ENCODE results near the gene SPAG16. TPM values are rescaled to one million over a fixed set of nuclear protein-coding genes. Genes with fewer than 3 reads are reported as not detected.

Gene SPAG16
- total RNA-seq, 1 experiment from 2014 or later = 17.3 TPM

- H3K27ac Mint-ChIP-seq = no peak overlapping the region; a peak in 1 of 7 replicates
- WGBS (ENCODE audit: extremely low coverage, insufficient read length, low lambda C conversion rate) = no CpG with 5 or more reads among the region's 3 CpGs
- H2BK5ac ChIP-seq (ENCODE audit: insufficient read length, low read length) = no peak overlapping the region
These were observed 855.5 kb downstream of the SPAG16 start for GRCh38 chr2:214139630-214140284.

More at GRCh38 chr2:214139630-214140284, 855.5 kb downstream of the SPAG16 start:
- no peak overlapping the region for H3K9ac ChIP-seq (ENCODE audit: extremely low read depth, insufficient read length, low read length)
- no peak overlapping the region for H4K91ac ChIP-seq (ENCODE audit: insufficient read length, low read depth, low read length)
- H3K4me3 Mint-ChIP-seq = no peak overlapping the region
- H2BK20ac ChIP-seq (ENCODE audit: low read depth, low read length, poor library complexity, severe bottlenecking) = no peak overlapping the region
- no peak overlapping the region for H2BK12ac ChIP-seq (ENCODE audit: insufficient read length, low read depth, low read length)
- H3K27me3 ChIP-seq (ENCODE audit: insufficient read depth, low read length) = no peaks in the 10 kb centered on the region
- TF ChIP-seq, protein P1, sequence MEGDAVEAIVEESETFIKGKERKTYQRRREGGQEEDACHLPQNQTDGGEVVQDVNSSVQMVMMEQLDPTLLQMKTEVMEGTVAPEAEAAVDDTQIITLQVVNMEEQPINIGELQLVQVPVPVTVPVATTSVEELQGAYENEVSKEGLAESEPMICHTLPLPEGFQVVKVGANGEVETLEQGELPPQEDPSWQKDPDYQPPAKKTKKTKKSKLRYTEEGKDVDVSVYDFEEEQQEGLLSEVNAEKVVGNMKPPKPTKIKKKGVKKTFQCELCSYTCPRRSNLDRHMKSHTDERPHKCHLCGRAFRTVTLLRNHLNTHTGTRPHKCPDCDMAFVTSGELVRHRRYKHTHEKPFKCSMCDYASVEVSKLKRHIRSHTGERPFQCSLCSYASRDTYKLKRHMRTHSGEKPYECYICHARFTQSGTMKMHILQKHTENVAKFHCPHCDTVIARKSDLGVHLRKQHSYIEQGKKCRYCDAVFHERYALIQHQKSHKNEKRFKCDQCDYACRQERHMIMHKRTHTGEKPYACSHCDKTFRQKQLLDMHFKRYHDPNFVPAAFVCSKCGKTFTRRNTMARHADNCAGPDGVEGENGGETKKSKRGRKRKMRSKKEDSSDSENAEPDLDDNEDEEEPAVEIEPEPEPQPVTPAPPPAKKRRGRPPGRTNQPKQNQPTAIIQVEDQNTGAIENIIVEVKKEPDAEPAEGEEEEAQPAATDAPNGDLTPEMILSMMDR (conservative IDR thresholded peaks at IDR 0.05) = no peak
- no peak for DNase-seq
- H3K23me2 ChIP-seq (ENCODE audit: insufficient read length, low read depth, low read length, poor library complexity, severe bottlenecking) = no peaks in the 10 kb centered on the region
- H3K56ac ChIP-seq (ENCODE audit: insufficient read length, low read depth, low read length) = no peak overlapping the region
- H4K20me1 ChIP-seq (ENCODE audit: control insufficient read depth, insufficient read depth, insufficient read length) = no peaks in the 10 kb centered on the region
- H3K9me3 ChIP-seq (ENCODE audit: control insufficient read depth, low read depth, low read length) = no peaks in the 10 kb centered on the region
- H3K4me2 ChIP-seq (ENCODE audit: insufficient read depth, insufficient read length, low read length) = no peak overlapping the region
- H3K79me2 ChIP-seq (ENCODE audit: insufficient read depth, low read length) = no peaks in the 10 kb centered on the region
- no peak overlapping the region for H2AK5ac ChIP-seq (ENCODE audit: insufficient read length, low read length)
- no peak overlapping the region for H2AFZ ChIP-seq (ENCODE audit: low read length)
- no peak overlapping the region for H3K14ac ChIP-seq (ENCODE audit: insufficient read depth, low read length)
- H4K5ac ChIP-seq (ENCODE audit: insufficient read length, low read depth, low read length) = no peak overlapping the region
- H3K4me1 ChIP-seq (ENCODE audit: insufficient read depth, low read length) = no peaks in the 10 kb centered on the region; the same call in 1 of the 2 replicates
- no peak overlapping the region for H3T11ph ChIP-seq (ENCODE audit: low read length)
- no peaks in the 10 kb centered on the region for H3K27me3 Mint-ChIP-seq (ENCODE audit: low read depth)
- H3K18ac ChIP-seq (ENCODE audit: insufficient read length, low read depth, low read length) = no peak overlapping the region
- no peak overlapping the region for H3K4ac ChIP-seq (ENCODE audit: low read depth, low read length)
- H3K4me1 Mint-ChIP-seq = peaks cover 8 to 12% of the 10 kb centered on the region in 2 experiments; a peak in 3 of 4 replicates
- no peak overlapping the region for H2BK120ac ChIP-seq (ENCODE audit: low read depth, low read length, poor library complexity, severe bottlenecking)
- no peaks in the 10 kb centered on the region for H3K79me1 ChIP-seq (ENCODE audit: insufficient read depth, low read depth, low read length, poor library complexity, severe bottlenecking)
- H4K8ac ChIP-seq (replicated peaks; ENCODE audit: insufficient read length, low read depth, low read length) = no peak overlapping the region
- H3K23ac ChIP-seq (ENCODE audit: insufficient read length, low read depth, low read length) = no peak overlapping the region
- H3K36me3 Mint-ChIP-seq (ENCODE audit: insufficient read depth in 1 of 3, low read depth in 3 of 3) = no peaks in the 10 kb centered on the region; a peak in 1 of 7 replicates
- no peak overlapping the region for H3K27ac ChIP-seq (ENCODE audit: insufficient read length, low read depth, low read length)
- H3K9me3 Mint-ChIP-seq = no peaks in the 10 kb centered on the region
- no peak overlapping the region for H2BK15ac ChIP-seq (ENCODE audit: low read depth, low read length)

Data from H9 (cell line).